NCI-H2107 (cell line): ENCODE data around the gene CLIC3.

Source experiments
- DNase-seq: peaks from one replicate; lab custom pipeline; 2025; lab: John Stamatoyannopoulos, UW

Gene CLIC3

DNA sequence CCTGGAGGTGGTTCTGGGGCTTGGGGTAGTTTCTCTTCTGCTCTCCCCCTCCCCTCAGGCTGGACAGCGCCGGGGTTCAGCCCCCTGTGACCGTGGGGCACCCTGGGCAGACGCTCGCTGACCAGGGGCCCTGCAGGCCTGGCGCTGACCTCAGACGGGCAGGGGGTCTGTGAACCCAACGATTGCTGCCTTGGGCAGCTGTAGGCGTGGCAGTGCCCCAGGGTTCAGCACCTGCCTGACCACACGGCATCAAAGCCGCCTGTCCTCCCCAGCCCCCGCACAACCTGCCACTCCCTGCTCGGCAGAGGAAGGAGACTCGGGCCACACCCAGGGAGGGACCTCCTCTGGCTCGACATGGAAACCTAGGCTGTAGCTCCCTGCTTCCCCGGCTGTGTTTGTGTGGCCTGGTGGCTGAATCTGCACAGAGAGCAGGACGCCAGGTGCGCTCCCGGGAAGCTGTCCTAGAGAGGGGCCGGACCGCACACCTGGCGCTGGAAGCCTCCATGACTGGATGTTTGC, 32.1 kb downstream of the CLIC3 start:
- DNase-seq, result no peak

DNA sequence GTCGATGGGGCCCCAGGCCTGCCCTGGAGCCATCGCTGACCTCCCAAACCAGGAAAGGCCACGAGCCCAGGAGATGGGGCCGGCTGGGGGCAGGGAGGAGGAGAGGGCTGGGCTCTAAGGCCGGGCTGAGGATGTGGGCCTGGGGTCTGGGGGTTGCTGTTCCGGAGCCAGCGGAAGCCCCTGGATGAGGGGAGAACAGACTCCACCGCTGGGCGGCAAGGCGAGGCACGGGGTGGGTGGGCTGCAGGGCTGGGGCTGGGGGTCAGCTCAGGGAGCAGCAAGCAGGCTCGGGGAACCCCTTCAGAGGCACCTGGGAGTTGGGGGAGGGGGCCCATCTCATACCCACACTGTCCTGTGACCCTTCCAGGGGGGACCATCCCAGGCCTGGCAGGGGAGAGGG, 32.6 kb downstream of the CLIC3 start:
- DNase-seq, result no peak

DNA sequence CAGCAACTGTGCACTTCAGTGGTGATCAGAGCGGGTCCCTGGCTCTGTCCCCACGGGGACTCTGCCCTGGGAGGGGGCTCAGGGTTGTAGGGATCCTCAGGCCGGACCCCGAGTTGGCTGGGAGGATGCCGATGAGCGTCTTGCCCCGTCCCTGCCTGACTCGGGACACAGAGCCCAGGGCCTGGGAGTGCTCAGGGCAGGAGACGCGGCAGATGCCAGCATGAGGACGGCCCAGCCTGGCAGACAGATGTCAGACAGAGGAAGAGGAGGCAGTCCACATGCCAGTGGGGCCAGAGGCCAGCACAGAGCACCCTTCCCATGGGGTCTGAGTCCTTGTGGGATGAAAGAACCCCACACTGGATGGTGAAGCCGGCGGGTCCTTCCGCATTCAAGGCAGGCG, 33.0 kb downstream of the CLIC3 start:
- DNase-seq, result no peak

DNA sequence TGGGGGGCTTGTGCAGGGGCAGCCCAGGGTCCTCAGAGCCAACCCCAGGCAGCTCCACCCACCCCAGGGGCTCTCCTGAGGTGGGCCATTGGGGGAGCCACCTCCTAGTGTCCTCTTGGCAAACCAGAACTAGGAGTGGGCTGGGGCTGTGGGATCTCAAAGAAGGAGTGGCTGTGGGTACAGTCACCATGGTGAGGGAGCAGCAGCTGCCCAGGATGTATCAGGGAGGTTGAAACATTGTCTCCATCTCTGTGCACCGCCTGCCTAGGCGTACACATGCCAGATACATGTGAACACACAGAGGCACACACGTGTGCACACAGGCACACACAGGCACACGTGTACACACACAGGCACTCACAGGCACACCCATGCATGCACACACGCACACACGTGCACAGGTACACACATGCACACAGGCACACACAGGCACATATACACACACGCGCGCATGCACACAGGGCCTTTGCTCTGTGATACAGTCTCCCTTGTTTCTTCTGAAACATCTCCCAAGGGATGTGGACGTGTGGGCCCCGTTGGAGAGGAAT, 33.6 kb downstream of the CLIC3 start:
- no peak for DNase-seq

DNA sequence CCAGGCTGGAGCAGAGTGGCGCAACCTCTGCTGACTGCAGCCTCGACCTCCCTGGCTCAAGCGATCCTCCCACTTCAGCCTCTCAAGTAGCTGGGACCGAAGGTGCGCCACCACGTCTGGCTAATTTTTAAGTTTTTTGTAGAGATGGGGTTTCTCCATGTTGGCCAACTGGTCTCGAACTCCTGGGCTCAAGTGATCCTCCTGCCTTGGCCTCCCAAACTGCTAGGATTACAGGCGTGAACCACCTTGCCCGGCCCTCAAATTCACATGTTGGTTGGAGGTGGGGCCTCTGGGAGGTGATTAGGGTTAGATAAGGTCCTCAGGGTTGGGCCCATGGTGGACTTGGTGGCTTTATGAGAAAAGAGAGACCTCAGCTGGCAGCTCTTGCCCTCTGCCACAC, 34.2 kb downstream of the CLIC3 start:
- no peak for DNase-seq

DNA sequence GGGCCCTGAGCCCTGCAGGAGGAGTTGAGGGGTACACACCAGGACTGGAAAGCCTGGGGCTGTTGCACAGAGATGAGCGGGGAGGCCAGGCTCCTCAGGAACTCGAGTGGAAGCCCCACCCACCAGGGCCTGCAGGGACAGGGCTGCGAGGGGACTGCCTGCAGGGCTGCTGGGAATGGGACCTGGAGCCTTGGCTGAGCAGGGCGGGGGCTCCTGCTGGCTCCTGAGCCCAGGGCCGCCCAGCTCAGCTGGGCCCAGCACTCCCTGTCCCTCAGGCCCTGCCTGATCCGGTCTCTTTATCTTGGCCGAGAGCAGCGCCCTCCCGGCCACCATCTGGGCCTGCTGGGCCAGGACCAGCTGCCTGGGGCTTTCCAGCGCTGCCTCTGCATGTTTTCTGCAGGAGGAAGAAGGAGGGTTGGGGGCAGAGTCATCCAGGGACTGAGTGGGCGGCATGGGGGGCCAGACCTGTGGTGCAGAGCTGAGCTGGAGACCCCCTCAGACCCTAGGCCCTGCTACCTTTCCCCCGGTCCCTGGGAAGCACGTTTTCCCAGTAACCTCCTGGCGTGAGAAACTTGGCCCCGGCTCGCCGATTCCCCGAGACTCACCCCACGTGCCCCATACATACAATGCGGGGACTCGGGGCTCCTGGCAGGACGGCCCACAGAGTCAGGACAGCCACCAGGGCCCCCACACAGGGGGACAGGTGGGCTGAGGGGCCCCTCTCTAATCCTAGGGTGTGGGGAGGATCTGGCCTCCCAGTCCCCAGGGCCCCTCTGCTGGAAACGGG, 34.9 kb downstream of the CLIC3 start:
- no peak for DNase-seq

DNA sequence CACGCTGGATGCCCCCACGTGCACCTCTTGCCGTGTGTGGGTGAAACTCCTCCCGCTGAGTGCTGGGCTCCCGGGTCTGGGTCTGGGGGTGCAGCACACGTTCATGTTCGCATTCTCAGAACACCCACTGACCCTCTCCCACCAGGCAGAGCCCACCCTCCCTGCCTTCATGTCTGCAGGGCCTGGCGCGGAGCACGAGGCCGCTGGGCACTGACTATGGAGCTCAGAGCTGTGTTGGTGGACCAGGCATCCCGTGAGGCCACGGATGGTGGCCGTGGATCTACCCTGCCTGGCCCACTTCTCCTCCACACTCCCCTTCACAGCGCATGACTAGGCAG, 35.5 kb downstream of the CLIC3 start:
- DNase-seq, result no peak

DNA sequence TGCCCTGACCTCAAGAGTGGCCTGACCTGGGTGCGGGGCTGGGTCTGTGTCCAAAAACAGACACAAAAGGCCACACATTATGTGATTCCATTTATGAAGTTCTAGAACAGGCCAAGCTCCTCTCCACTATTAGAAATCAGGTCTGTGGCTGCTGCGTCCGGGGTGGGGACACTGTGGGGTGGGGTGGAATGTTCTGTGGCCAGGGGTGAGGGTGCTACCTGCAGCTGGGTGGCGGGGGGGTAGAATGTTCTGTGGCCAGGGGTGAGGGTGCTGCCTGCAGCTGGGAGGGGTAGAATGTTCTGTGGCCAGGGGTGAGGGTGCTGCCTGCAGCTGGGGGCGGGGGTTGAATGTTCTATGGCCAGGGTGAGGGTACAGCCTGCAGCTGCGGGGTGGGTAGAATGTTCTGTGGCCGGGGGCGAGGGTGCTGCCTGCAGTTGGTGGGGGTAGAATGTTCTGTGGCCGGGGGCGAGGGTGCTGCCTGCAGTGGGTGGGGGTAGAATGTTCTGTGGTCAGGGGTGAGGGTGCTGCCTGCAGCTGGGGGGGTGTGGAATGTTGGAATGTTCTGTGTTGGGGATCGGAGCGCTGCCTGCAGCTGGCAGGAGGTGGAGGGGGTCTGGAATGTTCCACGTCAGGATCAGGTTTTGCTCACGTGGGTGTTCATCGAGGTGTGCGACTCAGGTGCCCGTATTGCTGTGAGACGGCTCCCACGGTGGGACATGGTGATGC, 36.0 kb downstream of the CLIC3 start:
- no peak for DNase-seq

DNA sequence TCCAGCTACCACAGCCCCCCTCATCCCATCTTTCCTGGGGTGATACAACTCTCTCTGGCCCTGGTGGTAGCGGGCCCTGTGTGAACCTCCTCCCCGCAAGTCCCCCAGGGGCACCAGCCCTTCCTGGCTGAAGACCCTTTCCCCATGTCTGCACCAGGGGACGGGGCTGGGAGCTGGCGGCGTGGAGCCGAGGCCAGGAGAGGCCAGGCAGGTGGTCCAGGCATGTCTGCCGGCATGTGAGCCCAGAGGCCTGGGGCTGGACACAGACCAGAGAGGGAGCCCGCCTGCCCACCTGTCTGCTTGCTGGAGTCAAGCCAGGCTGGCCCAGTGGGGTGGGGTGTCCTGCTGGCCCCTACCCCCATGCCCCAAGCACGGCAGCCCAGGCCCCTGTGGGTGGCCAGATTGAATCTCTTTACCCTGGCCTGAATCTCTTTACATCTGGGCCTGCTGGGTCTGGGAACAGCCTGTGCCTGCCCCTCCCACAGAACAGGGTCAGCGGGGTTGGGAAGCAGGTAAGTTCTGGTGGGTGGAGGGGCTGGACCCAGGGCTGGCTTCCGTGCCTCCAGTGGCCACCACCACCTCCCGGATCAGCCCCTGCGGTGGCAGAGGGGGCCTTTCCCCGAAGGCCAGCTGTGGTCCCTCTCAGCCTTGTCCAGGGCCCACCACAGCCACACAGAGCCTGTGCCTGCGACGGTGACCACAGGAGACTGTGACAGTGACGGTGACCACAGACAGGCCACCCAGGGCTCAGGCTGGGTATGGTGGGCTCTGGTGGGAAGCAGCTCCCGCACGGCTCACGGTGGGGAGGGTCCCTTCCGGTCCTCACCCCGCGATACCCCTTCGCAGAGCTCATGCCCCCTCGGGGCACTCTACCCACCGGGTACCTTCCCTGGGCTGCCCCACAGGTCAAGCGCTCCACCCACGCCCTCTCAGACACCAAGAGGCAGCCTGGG, 37.2 kb downstream of the CLIC3 start:
- DNase-seq, result no peak

DNA sequence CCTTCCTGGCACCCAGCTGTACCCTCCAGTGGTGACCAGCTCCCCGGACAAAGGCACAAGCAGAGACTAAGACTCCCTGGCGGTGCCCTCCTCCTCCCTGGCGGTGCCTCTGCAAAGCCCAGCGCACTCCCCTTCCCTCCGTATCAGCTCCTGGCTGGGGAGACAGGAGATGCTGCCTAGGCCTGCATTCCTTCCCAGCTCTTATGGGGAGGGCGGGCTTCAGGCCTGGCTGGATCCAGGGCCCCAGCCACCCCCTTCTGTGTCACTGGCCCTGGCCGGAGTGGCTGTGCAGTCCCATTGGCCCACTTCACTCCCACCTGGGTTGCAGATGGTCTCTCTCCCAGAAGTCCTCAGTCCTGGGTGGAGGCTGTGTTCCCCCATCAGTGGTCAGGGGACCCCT, 37.9 kb downstream of the CLIC3 start:
- no peak for DNase-seq

DNA sequence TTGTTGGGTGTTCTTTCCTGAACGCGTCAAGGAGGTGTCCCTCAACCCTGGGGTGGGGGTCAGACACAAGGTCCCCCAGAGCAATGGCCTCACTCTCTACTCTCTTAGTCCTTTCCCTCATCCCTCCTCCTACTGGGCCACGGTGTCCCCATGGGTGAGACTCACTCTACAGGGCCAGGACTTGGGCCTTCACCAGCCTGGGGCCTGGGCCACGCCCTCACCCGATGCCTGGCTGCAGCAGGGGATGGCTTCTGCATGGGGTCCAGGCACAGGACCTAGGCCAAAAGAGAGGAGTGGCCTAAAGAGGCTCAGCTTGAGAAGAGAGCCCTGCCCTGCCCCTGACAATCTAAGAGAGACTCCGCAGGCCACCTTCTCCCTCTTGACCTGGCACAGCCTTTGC, 38.5 kb downstream of the CLIC3 start:
- no peak for DNase-seq

DNA sequence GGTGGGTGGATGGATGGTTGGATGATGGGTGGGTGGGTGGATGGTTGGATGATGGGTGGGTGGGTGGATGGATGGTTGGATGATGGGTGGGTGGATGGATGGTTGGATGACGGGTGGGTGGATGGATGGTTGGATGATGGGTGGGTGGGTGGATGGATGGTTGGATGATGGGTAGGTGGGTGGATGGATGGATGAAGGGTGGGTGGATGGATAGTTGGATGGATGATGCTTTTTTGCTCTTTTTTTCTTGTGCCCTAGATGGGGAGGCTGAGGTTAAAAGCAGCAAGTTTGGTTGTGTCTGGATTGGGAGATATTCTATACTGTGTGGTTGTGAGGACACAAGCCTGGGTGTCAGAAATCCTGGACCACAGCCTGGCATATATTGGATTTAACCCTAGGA, 38.9 kb downstream of the CLIC3 start:
- no peak for DNase-seq

DNA sequence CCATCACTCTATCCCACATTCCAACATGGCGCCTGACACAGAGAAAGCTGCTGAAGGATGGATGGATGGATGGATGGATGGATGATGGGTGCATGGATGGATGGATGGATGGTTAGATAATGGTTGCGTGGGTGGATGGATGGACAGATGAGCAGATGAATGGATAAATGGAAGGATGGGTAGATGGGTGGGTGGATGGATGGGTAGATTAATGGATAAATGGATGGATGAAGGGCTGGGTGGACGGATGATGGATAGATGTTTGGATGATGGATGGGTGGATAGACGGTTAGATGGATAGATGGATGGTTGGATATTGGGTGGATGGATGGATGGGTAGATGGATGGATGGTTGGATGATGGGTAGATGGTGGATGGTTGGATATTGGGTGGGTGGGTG, 39.8 kb downstream of the CLIC3 start:
- no peak for DNase-seq

DNA sequence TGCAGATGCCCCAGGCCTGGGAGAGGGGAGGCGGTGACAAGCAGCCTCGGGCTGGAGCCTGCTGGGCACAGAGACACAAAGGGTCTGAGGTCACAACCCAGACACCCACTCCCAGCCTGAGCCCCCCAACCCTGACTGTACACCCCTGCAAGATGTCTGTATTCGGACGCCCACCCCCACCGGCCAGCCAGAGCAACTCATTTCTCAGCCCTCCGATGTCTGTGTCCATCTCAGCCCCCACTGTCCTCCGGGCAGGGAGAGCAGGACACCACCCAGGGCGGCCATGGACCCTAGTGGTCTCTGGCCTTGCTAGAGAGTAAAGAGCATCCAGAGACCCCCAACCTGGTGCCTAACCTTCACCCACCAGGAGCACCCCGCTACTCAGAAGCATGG, 40.4 kb downstream of the CLIC3 start:
- DNase-seq, result no peak

DNA sequence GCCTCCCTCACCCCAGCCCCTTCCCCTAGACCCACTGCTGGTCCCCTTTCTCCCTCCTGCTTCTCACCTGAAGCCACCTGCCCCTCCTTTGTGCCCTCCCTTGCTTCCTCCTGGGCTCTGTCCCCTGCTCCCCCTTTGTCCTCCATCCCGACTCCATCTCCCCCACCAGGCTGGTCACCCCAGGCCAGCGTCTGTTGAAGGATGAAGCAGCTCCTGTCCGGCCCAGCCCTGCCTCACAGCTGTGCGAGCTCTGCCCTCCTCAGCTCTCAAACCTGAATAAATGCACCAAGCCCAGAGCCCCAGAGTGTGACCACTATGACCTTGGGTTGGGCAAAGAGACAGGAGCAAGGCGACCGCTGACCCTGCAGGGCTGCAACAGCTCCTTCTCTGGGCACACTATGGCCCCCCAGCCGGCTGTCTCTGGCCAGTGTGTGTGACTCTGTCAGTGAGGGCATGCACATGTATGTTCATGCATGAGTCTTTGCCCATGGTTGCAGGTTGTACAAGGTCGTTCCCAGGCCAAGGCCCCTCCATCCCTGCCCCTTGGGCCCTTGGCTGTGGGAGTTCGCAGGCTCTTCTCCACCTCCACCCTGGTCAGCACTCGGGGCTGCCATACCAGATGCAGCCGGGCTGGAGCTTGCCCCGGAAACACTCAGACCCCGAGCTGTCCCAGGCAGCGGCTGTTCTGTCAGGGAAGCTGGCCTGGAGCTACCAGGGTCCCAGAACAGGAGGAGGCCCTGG, 41.0 kb downstream of the CLIC3 start:
- no peak for DNase-seq

DNA sequence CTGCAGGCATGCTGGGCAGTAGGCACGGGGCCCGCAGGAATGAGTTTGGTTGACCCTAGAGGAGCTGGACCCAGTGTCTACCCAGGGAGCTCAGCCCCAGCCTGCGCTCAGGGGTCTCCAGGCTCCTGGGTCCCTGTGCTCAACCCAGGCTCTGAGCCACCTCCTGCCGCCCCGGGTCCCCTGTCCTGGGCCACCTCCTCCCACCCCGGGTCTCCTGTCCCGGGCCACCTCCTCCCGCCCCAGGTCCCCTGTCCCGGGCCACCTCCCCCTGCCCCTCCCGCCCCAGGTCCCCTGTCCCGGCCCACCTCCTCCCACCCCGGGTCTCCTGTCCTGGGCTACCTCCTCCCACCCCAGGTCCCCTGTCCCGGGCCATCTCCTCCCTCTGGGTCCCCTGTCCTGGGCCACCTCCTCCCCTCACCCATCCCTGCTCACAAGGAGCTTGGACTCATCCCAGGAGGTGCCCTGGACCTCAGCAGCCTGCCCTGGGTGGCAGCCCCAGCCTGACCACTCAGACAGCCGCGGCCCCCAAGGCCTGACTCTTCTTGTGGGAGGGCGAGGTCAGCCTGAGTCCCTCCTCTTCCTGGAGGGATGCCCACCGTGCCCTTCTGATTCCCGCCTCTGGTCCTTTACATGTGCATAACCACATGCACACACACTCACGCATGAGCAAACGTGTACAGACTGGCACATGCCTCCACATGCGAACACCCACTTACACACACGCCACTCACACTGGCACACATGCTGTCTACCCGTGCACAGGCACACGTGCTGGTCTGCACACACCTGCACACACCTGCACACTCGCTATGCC, 41.9 kb downstream of the CLIC3 start:
- no peak for DNase-seq

DNA sequence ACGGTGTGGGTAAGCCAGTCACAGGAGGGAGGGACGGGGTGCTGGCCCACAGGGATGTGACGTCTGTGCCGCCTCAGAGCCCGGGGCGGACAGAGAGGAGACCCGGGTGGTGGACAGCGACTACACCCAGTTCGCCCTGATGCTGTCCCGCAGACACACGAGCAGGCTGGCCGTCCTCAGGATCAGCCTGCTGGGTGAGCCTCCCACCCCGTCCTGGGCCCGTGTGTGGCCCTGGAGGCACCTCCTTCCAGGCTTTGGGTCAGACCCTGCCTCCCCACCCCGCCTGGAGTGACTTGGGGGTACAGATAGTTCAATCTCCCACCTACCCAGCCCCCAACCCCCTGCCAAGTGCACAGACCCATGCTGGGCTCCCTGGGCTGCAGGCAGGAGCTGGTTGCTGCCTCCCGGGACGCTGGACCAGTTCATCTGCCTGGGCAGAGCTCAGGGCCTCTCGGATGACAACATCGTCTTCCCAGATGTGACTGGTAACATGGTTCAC, 42.5 kb downstream of the CLIC3 start:
- DNase-seq, result no peak

DNA sequence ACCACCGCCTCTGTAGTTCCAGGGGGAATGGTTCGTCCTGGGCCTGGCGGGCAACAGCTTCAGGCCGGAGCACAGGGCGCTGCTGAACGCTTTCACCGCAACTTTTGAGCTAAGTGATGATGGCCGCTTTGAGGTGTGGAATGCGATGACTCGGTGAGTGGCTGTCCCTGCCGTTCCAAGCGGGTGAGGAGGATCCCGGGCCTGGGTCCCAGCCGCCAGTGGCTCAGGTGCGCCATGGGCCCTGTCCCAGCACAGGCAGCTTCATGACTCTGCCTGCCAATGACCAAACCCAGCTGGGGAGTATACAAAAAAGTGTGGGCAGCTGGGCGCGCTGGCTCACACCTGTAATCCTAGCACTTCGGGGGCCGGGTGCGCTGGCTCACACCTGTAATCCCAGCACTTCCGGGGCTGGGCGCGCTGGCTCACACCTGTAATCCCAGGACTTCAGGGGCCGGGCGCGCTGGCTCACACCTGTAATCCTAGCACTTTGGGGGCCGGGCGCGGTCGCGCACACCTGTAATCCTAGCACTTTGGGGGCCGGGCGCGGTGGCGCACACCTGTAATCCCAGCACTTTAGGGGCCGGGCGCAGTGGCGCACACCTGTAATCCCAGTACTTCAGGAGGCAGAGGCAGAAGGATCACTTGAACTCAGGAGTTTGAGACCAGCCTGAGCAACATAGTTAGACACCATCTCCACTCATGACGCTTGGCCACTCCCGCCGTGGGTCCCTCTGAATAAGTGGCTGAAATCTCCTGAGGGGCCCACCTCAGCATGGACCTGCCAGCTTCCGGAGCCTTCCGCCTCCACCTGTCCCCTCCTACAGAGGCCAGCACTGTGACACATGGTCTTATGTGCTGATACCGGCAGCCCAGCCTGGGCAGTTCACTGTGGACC, 43.2 kb downstream of the CLIC3 start:
- DNase-seq, result no peak

DNA sequence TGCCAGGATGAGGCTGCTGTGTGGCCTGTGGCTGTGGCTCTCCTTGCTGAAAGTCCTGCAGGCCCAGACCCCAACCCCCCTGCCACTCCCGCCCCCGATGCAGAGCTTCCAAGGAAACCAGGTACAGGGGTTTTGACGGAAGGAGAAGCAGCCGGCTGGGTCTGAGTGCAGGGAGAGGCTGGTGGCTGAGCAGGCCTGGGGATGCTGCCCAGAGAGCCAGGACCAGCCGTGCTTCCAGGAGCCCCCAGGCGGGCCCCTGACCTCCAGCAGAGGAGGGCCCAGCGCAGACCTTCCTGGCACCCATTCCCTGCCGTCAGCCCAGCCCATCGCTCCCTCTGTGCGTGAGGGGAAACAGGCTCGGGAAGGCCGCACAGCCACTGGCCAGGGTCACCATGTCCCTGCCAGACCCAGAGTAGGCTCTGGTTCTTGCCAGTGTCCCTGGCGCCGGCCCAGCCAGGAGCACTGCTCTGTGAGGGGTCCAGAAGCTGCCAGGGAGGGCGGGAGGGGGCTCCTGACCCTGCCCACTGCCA, 44.0 kb downstream of the CLIC3 start:
- DNase-seq, result no peak
